Measurements from ENCODE around the gene GPNMB.

The GPNMB gene

GRCh38 chr7:23315366-23315765 is 68.8 kb downstream of the GPNMB start:
- Histone ChIP-seq H3K27ac (ENCODE audit: low read depth, low read length) (no peak overlapping the region), H3K9ac (ENCODE audit: low read length in 5 of 5) (no peak overlapping the region), H3K36me3 (ENCODE audit: control insufficient read depth in 5 of 5, insufficient read depth in 5 of 5, low read length in 5 of 5) (peaks cover 0 to 7% (median 3%) of the 10 kb centered on the region in 5 donors), H3K4me3 (ENCODE audit: low read depth in 1 of 5, low read length in 5 of 5) (no peak overlapping the region), H3K9me3 (ENCODE audit: control insufficient read depth in 5 of 5, low read length in 5 of 5) (no peaks in the 10 kb centered on the region), H3K4me1 (ENCODE audit: control insufficient read depth in 5 of 5, insufficient read depth in 5 of 5, low read length in 5 of 5) (peaks cover 0 to 2% (median 0%) of the 10 kb centered on the region in 5 donors), H3K27me3 (ENCODE audit: control insufficient read depth in 5 of 5, insufficient read depth in 4 of 5, low read length in 5 of 5) (no peaks in the 10 kb centered on the region)

Data from subcutaneous abdominal adipose tissue (tissue), 5 donors.